H1 (cell line): ENCODE measurements around the gene R3HDM1. TPM values are rescaled to one million over a fixed set of nuclear protein-coding genes. Genes with fewer than 3 reads are reported as not detected.

Source experiments
- CTCF ChIA-PET: fragments of 300-600 bp; sonication (Branson Sonifier 250); formaldehyde crosslinking; loops from one replicate; lab custom pipeline; 2021; ENCODE audit not compliant: partially characterized antibody; lab: Charles Lee
- POLR2A ChIA-PET: fragments of 300-600 bp; sonication (Branson Sonifier 250); formaldehyde crosslinking; loops from one replicate; lab custom pipeline; 2021; ENCODE audit warnings: inconsistent platforms; ENCODE audit not compliant: partially characterized antibody; lab: Charles Lee
- DNase-seq, 2 experiments: peaks; one replicate each; pipeline versions ENCODE4 v3.0.0 to v3.0.0-alpha.2; 2010 to 2022; ENCODE audit warnings: low spot score in 2 of 2, low read depth in 1 of 2, mixed read lengths in 1 of 2
- FAIRE-seq: peaks from 2 replicates; lab custom pipeline; 2011; peaks lifted over from hg19 to GRCh38; lab: Jason Lieb, UNC
- H2AFZ ChIP-seq: 2 replicates; pipeline ENCODE4 v1.8.1; 2012; ENCODE audit warnings: low read length, inconsistent platforms
- H2AK5ac ChIP-seq: 2 replicates; pipeline ENCODE4 v1.6.1; 2013; ENCODE audit warnings: low read depth, low read length
- H2BK120ac ChIP-seq: replicated peaks from 2 replicates; pipeline ENCODE3; 2013; ENCODE audit warnings: low read depth, low read length, inconsistent platforms
- H2BK12ac ChIP-seq: 2 replicates; pipeline ENCODE4 v1.6.1; 2013; ENCODE audit warnings: low read depth, low read length
- H2BK15ac ChIP-seq: 2 replicates; pipeline ENCODE4 v1.6.1; 2013; ENCODE audit warnings: low read length
- H2BK20ac ChIP-seq: 2 replicates; pipeline ENCODE4 v1.6.1; 2013; ENCODE audit warnings: low read length
- H2BK5ac ChIP-seq: 2 replicates; pipeline ENCODE4 v1.6.1; 2013; ENCODE audit warnings: low read depth, low read length
- H3K14ac ChIP-seq: 2 replicates; pipeline ENCODE4 v1.6.1; 2013; ENCODE audit warnings: inconsistent platforms; ENCODE audit not compliant: insufficient read length
- H3K18ac ChIP-seq: 2 replicates; pipeline ENCODE4 v1.6.1; 2013; ENCODE audit warnings: low read length; ENCODE audit errors: extremely low read depth
- H3K23ac ChIP-seq: 2 replicates; pipeline ENCODE4 v1.6.1; 2013; ENCODE audit warnings: inconsistent platforms; ENCODE audit not compliant: insufficient read length
- H3K23me2 ChIP-seq: 2 replicates; pipeline ENCODE4 v1.6.1; 2013; ENCODE audit warnings: low read depth, low read length
- H3K27ac ChIP-seq: 2 replicates; pipeline ENCODE4 v1.6.1; 2011; ENCODE audit warnings: low read depth, low read length, inconsistent platforms
- H3K27me3 ChIP-seq, 4 experiments: replicated peaks in 1 of 4; 1 replicate in 1 of 4; 2 replicates in 3 of 4; pipeline versions ENCODE4 v1.6.1 to v1.8.1; 2011 to 2013; ENCODE audit warnings: low read length in 3 of 4, mild to moderate bottlenecking in 3 of 4, inconsistent platforms in 2 of 4, mixed read lengths in 2 of 4, moderate library complexity in 1 of 4; ENCODE audit not compliant: control insufficient read depth in 3 of 4, insufficient read depth in 3 of 4; ENCODE audit errors: extremely low read depth in 1 of 4
- H3K36me3 ChIP-seq, 4 experiments: 2 replicates each; pipeline versions ENCODE4 v1.6.1 to v1.8.1; 2011 to 2013; ENCODE audit warnings: mild to moderate bottlenecking in 4 of 4, low read length in 3 of 4, moderate library complexity in 2 of 4, control low read depth in 1 of 4, inconsistent platforms in 1 of 4; ENCODE audit not compliant: insufficient read depth in 4 of 4, control insufficient read depth in 2 of 4
- H3K4ac ChIP-seq: replicated peaks from 2 replicates; pipeline ENCODE3; 2013; ENCODE audit warnings: low read length, low read depth, mixed read lengths, inconsistent platforms; ENCODE audit not compliant: insufficient read length
- H3K4me1 ChIP-seq, 4 experiments: replicated peaks in 1 of 4; 1 replicate in 1 of 4; 2 replicates in 3 of 4; pipeline versions ENCODE4 v1.6.1 to v1.8.1; 2011 to 2013; ENCODE audit warnings: low read length in 3 of 4, inconsistent platforms in 2 of 4, mixed read lengths in 1 of 4; ENCODE audit not compliant: insufficient read depth in 4 of 4, control insufficient read depth in 3 of 4
- H3K4me2 ChIP-seq, 2 experiments: 2 replicates each; pipeline versions ENCODE4 v1.6.1 to v1.8.1; 2011 to 2013; ENCODE audit warnings: low read depth in 2 of 2, low read length in 2 of 2, control low read depth in 1 of 2, inconsistent platforms in 1 of 2, mild to moderate bottlenecking in 1 of 2; ENCODE audit not compliant: insufficient read depth in 1 of 2
- H3K4me3 ChIP-seq, 4 experiments: fragments of 200-600, 300-600 bp in 1 of 4; sonication (generic), shearing (Covaris generic), sonication (Bioruptor Twin) in 1 of 4; 2 replicates each; pipeline versions ENCODE4 v1.5.1 to v1.8.1; 2011 to 2016; ENCODE audit warnings: low read length in 4 of 4, low read depth in 3 of 4, control low read depth in 2 of 4, inconsistent platforms in 2 of 4, mild to moderate bottlenecking in 2 of 4, mixed read lengths in 1 of 4, moderate library complexity in 1 of 4; ENCODE audit not compliant: insufficient read depth in 2 of 4; ENCODE audit errors: extremely low read depth in 1 of 4
- H3K56ac ChIP-seq: replicated peaks from 2 replicates; pipeline ENCODE3; 2013; ENCODE audit warnings: low read depth, mild to moderate bottlenecking, mixed read lengths, low read length, inconsistent platforms; ENCODE audit not compliant: insufficient read length
- H3K79me1 ChIP-seq: 2 replicates; pipeline ENCODE4 v1.6.1; 2013; ENCODE audit warnings: low read depth, low read length, control low read depth
- H3K79me2 ChIP-seq, 2 experiments: 2 replicates each; pipeline versions ENCODE4 v1.6.1 to v1.8.1; 2012 to 2013; ENCODE audit warnings: low read length in 2 of 2, mild to moderate bottlenecking in 2 of 2, inconsistent platforms in 1 of 2; ENCODE audit not compliant: insufficient read depth in 2 of 2, control insufficient read depth in 1 of 2
- H3K9ac ChIP-seq, 4 experiments: replicated peaks in 1 of 4; 1 replicate in 1 of 4; 2 replicates in 3 of 4; pipeline versions ENCODE4 v1.6.1 to v1.8.1; 2011 to 2013; ENCODE audit warnings: low read depth in 3 of 4, low read length in 3 of 4, control low read depth in 2 of 4, mild to moderate bottlenecking in 2 of 4, moderate library complexity in 2 of 4, inconsistent platforms in 1 of 4; ENCODE audit errors: extremely low read depth in 1 of 4
- H3K9me3 ChIP-seq, 2 experiments: 2 replicates each; pipeline versions ENCODE4 v1.6.1 to v1.8.1; 2012 to 2013; ENCODE audit warnings: mild to moderate bottlenecking in 2 of 2, moderate library complexity in 2 of 2, control low read depth in 1 of 2, inconsistent platforms in 1 of 2, low read depth in 1 of 2, low read length in 1 of 2, mixed read lengths in 1 of 2; ENCODE audit not compliant: insufficient read depth in 2 of 2
- H4K20me1 ChIP-seq, 2 experiments: replicated peaks in 1 of 2; 2 replicates each; pipeline versions ENCODE3 to v1.8.1; 2011 to 2013; ENCODE audit warnings: inconsistent platforms in 2 of 2, low read length in 2 of 2, mild to moderate bottlenecking in 1 of 2; ENCODE audit not compliant: insufficient read depth in 2 of 2, control insufficient read depth in 1 of 2
- H4K5ac ChIP-seq: 2 replicates; pipeline ENCODE4 v1.6.1; 2013; ENCODE audit warnings: low read length, low read depth, mixed read lengths, inconsistent platforms; ENCODE audit not compliant: insufficient read length
- H4K8ac ChIP-seq: 2 replicates; pipeline ENCODE4 v1.8.0; 2013; ENCODE audit warnings: mild to moderate bottlenecking, moderate library complexity, low read length, inconsistent platforms; ENCODE audit not compliant: insufficient read depth; ENCODE audit errors: extremely low read depth
- H4K91ac ChIP-seq: replicated peaks from 2 replicates; pipeline ENCODE3; 2013; ENCODE audit warnings: low read length, mixed read lengths, inconsistent platforms; ENCODE audit not compliant: insufficient read length
- SP4 ChIP-seq: IDR thresholded peaks from 2 replicates; pipeline ENCODE4 v1.6.1; 2012; ENCODE audit warnings: low read length, inconsistent platforms
- SUZ12 ChIP-seq: fragments of 200-600 bp; sonication (generic); IDR thresholded peaks from 2 replicates; pipeline ENCODE4 v1.6.1; 2012; ENCODE audit warnings: mild to moderate bottlenecking, inconsistent platforms, low read length, moderate library complexity, mixed read lengths
- WGBS, 2 experiments: shearing (Covaris generic) in 1 of 2; methylation state at CpG; one replicate each; pipeline versions ENCODE4 v1.1.6 to v1.1.7; 2013 to 2015; ENCODE audit warnings: low lambda C conversion rate in 2 of 2, mixed read lengths in 2 of 2, inconsistent platforms in 1 of 2, low coverage in 1 of 2, missing lambda C conversion rate in 1 of 2; ENCODE audit not compliant: insufficient replicate concordance in 2 of 2, insufficient coverage in 1 of 2, insufficient read length in 1 of 2; ENCODE audit errors: extremely low coverage in 1 of 2, missing lambda C conversion rate in 1 of 2; 5-methylcytosine and 5-hydroxymethylcytosine counted together
- polyA plus RNA-seq, 7 experiments: library from polyadenylated mRNA; depleted of rRNA in 3 of 7; stranded (reverse) in 5 of 7; unstranded in 2 of 7; fragments of >200 nt in 5 of 7; fragments of 200-250 nt in 2 of 7; gene quantifications; 1 replicate in 5 of 7; 2 replicates in 1 of 7; 4 replicates in 1 of 7; pipeline versions ENCODE4 v1.2.1 to v1.2.3, GENCODE V29; 2011 to 2013; ENCODE audit warnings: missing spikeins in 2 of 7, mixed read lengths in 2 of 7
- total RNA-seq: library from RNA; stranded (reverse); fragmentation: NEBNext Ultra II Directional; extraction: Animal tissue kit (Norgen Biotek cat#: 25700); gene quantifications from 2 replicates; pipeline ENCODE4 v1.2.1, GENCODE V29; 2021

R3HDM1 gene
- total and polyA plus RNA-seq, 2 of the 8 experiments (the other 6 are each of a cell fraction or from before 2014, with no cell fraction given), result 77.7 to 120 TPM

GRCh38 chr2:135586148-135586547 lies 54.9 kb downstream of the R3HDM1 start:
- H3K14ac ChIP-seq, result no peak overlapping the region
- no peak overlapping the region for H2BK5ac ChIP-seq
- H3K27me3 ChIP-seq, result no peaks in the 10 kb centered on the region
- H3K4me3 ChIP-seq, result no peak overlapping the region
- peaks cover 0 to 3% (median 0%) of the 10 kb centered on the region in 4 experiments; a peak in 1 of 8 replicates for H3K36me3 ChIP-seq
- H3K27ac ChIP-seq, result no peak overlapping the region
- H3K4ac ChIP-seq, result no peak overlapping the region
- ChIA-PET CTCF (interaction anchor here (0.5 to 3.4 kb wide), 12 partner anchors 8 to 564 kb away, joined by 3 to 15 read pairs (median 4); no protein-coding TSS in a partner anchor), POLR2A (interaction anchor here (1.0 to 1.1 kb wide), 2 partner anchors 9 to 55 kb away, joined by 3 to 4 read pairs; partner anchors contain the start of genes R3HDM1 and ZRANB3)
- H3K79me2 ChIP-seq, result peaks cover 0 to 37% of the 10 kb centered on the region in 2 experiments; a peak in 1 of 4 replicates
- no peaks in the 10 kb centered on the region for H3K23me2 ChIP-seq
- no peak overlapping the region for H4K5ac ChIP-seq
- peak overlapping the region in 1 of 4 experiments; percentile 34; a peak in 1 of 7 replicates for H3K9ac ChIP-seq
- FAIRE-seq (no peak), DNase-seq (no peak)
- no peak overlapping the region for H2AK5ac ChIP-seq
- no peak overlapping the region for H2BK12ac ChIP-seq
- no peak overlapping the region for H2AFZ ChIP-seq
- peaks cover 0 to 2% of the 10 kb centered on the region in 2 experiments for H4K20me1 ChIP-seq
- no peak overlapping the region for H3K4me2 ChIP-seq
- H2BK15ac ChIP-seq, result no peak overlapping the region
- H3K56ac ChIP-seq, result no peak overlapping the region
- TF ChIP-seq SP4, result no peak
- TF ChIP-seq SUZ12, result no peak
- TF ChIP-seq, all 59 proteins: peak for 0
- Histone ChIP-seq H4K8ac (no peak overlapping the region), H3K9me3 (peaks cover 0 to under 1% of the 10 kb centered on the region in 2 experiments; a peak in 1 of 4 replicates), H4K91ac (no peak overlapping the region), H3K4me1 (peaks cover 0 to 5% (median 3%) of the 10 kb centered on the region in 4 experiments; a peak in 5 of 7 replicates), H3K23ac (no peak overlapping the region), H3K18ac (no peak overlapping the region), H3K79me1 (peaks cover 2% of the 10 kb centered on the region; the same call in 1 of the 2 replicates), H2BK20ac (no peak overlapping the region), H2BK120ac (no peak overlapping the region)
- WGBS, 2 experiments, result 86% methylated on average over 1 of the region's 1 CpG; no CpG with 5 or more reads in 1 of the 2 experiments
